Activated naive CD4-positive, alpha-beta T cell treated with anti-CD3 and anti-CD28 coated beads, Interleukin-2, amount 50 U/mL, for 24 hours (primary cell): ENCODE data around the gene FIGN.

Source experiments
- H3K27ac Mint-ChIP-seq: one replicate; pipeline ENCODE4 v1.8.0; 2021; ENCODE audit warnings: mild to moderate bottlenecking, mixed read lengths
- H3K27me3 Mint-ChIP-seq: one replicate; pipeline ENCODE4 v1.8.0; 2021; ENCODE audit warnings: mixed read lengths
- H3K36me3 Mint-ChIP-seq: one replicate; pipeline ENCODE4 v1.8.0; 2021; ENCODE audit warnings: mixed read lengths
- H3K4me1 Mint-ChIP-seq: one replicate; pipeline ENCODE4 v1.8.0; 2021; ENCODE audit warnings: mixed read lengths
- H3K4me3 Mint-ChIP-seq: one replicate; pipeline ENCODE4 v1.8.0; 2021; ENCODE audit warnings: mild to moderate bottlenecking, mixed read lengths
- H3K9me3 Mint-ChIP-seq: one replicate; pipeline ENCODE4 v1.8.0; 2021; ENCODE audit warnings: mixed read lengths

Gene FIGN

GRCh38 chr2:163667064-163667887 lies 68.5 kb downstream of the FIGN start:
- Mint-ChIP-seq H3K27ac (no peak overlapping the region), H3K4me1 (no peaks in the 10 kb centered on the region), H3K4me3 (no peak overlapping the region), H3K27me3 (no peaks in the 10 kb centered on the region), H3K9me3 (no peaks in the 10 kb centered on the region), H3K36me3 (no peaks in the 10 kb centered on the region)

GRCh38 chr2:163665817-163666216 lies 70.0 kb downstream of the FIGN start:
- Mint-ChIP-seq H3K27me3 (no peaks in the 10 kb centered on the region), H3K4me1 (no peaks in the 10 kb centered on the region), H3K4me3 (no peak overlapping the region), H3K27ac (no peak overlapping the region), H3K9me3 (no peaks in the 10 kb centered on the region), H3K36me3 (no peaks in the 10 kb centered on the region)

- Mint-ChIP-seq H3K27me3 (no peaks in the 10 kb centered on the region), H3K9me3 (no peaks in the 10 kb centered on the region), H3K27ac (no peak overlapping the region), H3K4me1 (no peaks in the 10 kb centered on the region), H3K4me3 (no peak overlapping the region), H3K36me3 (no peaks in the 10 kb centered on the region)
Observed at GRCh38 chr2:163665051-163665450, 70.8 kb downstream of the FIGN start.

DNA sequence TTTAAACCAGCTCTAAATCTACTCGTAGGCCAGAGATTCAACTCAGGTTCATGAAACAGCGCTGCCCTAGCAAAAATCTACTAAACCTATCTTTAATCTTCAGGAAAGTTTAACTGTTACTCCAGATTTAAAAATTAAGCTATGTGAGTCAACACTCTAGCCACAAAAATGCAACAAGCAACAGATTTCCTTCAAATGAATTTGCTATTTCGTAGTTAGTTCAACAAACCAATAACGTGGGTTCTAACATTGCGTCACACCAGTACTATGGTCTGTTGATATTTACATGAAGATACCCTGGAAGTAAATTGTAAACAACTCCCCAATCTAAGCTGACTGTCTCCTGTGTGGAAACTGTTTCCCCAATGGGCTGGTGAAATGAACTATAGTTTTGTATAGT lies 71.2 kb downstream of the FIGN start:
- Mint-ChIP-seq H3K4me1 (no peaks in the 10 kb centered on the region), H3K36me3 (no peaks in the 10 kb centered on the region), H3K27ac (no peak overlapping the region), H3K9me3 (no peaks in the 10 kb centered on the region), H3K27me3 (no peaks in the 10 kb centered on the region), H3K4me3 (no peak overlapping the region)

GRCh38 chr2:163662141-163662780 lies 73.5 kb downstream of the FIGN start:
- Mint-ChIP-seq H3K27ac (no peak overlapping the region), H3K9me3 (no peaks in the 10 kb centered on the region), H3K36me3 (no peaks in the 10 kb centered on the region), H3K27me3 (no peaks in the 10 kb centered on the region), H3K4me1 (no peaks in the 10 kb centered on the region), H3K4me3 (no peak overlapping the region)

GRCh38 chr2:163659224-163659623 lies 76.6 kb downstream of the FIGN start:
- H3K4me1 Mint-ChIP-seq: no peaks in the 10 kb centered on the region
- no peak overlapping the region for H3K27ac Mint-ChIP-seq
- no peak overlapping the region for H3K4me3 Mint-ChIP-seq
- no peaks in the 10 kb centered on the region for H3K9me3 Mint-ChIP-seq
- no peaks in the 10 kb centered on the region for H3K27me3 Mint-ChIP-seq
- no peaks in the 10 kb centered on the region for H3K36me3 Mint-ChIP-seq

- Mint-ChIP-seq H3K27me3 (no peaks in the 10 kb centered on the region), H3K4me3 (no peak overlapping the region), H3K27ac (no peak overlapping the region), H3K4me1 (no peaks in the 10 kb centered on the region), H3K36me3 (no peaks in the 10 kb centered on the region), H3K9me3 (no peaks in the 10 kb centered on the region)
Observed at GRCh38 chr2:163658556-163658955, 77.3 kb downstream of the FIGN start.

DNA sequence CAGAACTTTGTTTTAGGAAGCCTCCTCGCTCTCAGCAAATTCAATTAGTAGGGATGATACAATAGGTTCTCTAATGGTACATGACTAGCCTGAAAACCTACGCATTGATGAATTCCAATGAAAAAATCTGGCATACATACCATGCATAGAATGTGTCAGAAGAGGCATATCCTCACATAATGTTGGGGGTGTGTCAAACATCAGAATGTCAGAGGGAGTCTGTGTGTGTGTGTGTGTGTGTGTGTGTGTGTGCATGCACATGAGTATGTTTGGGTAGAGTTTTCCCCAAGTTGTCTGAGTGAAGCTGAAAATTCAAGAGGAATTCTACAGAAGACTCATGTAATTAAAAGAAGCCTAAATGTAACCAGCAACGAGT lies 78.5 kb downstream of the FIGN start:
- no peaks in the 10 kb centered on the region for H3K4me1 Mint-ChIP-seq
- no peaks in the 10 kb centered on the region for H3K9me3 Mint-ChIP-seq
- H3K27me3 Mint-ChIP-seq: no peaks in the 10 kb centered on the region
- no peak overlapping the region for H3K4me3 Mint-ChIP-seq
- H3K36me3 Mint-ChIP-seq: no peaks in the 10 kb centered on the region
- no peak overlapping the region for H3K27ac Mint-ChIP-seq

GRCh38 chr2:163656622-163657280 lies 79.1 kb downstream of the FIGN start:
- Mint-ChIP-seq H3K4me1 (no peaks in the 10 kb centered on the region), H3K36me3 (no peaks in the 10 kb centered on the region), H3K4me3 (no peak overlapping the region), H3K27ac (no peak overlapping the region), H3K27me3 (no peaks in the 10 kb centered on the region), H3K9me3 (no peaks in the 10 kb centered on the region)

- H3K36me3 Mint-ChIP-seq: no peaks in the 10 kb centered on the region
- no peak overlapping the region for H3K4me3 Mint-ChIP-seq
- no peak overlapping the region for H3K27ac Mint-ChIP-seq
- H3K4me1 Mint-ChIP-seq: no peaks in the 10 kb centered on the region
- no peaks in the 10 kb centered on the region for H3K27me3 Mint-ChIP-seq
- no peaks in the 10 kb centered on the region for H3K9me3 Mint-ChIP-seq
Observed at GRCh38 chr2:163655667-163656066, 80.1 kb downstream of the FIGN start.

DNA sequence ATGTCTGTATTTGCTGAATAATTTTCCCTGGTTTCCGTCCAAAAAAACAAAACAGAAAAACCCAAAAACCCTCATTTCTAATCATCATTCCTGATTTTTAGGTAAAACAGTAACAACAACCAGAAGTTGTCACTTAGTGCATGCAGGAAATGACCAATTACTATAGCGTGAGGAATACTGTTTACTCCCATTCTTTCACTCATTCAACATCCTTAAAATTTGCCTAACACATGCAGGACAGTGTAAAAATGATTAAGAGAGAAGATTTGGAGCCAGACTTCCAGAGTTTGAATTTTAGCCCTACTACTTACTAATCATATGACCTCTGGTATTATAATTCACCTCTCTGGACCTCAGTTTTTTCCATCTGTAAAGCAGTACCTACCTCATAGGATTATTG lies 83.1 kb downstream of the FIGN start:
- Mint-ChIP-seq H3K27ac (no peak overlapping the region), H3K4me1 (no peaks in the 10 kb centered on the region), H3K36me3 (no peaks in the 10 kb centered on the region), H3K4me3 (no peak overlapping the region), H3K9me3 (no peaks in the 10 kb centered on the region), H3K27me3 (no peaks in the 10 kb centered on the region)

- no peaks in the 10 kb centered on the region for H3K36me3 Mint-ChIP-seq
- H3K27me3 Mint-ChIP-seq: no peaks in the 10 kb centered on the region
- no peaks in the 10 kb centered on the region for H3K4me1 Mint-ChIP-seq
- no peak overlapping the region for H3K27ac Mint-ChIP-seq
- no peak overlapping the region for H3K4me3 Mint-ChIP-seq
- no peaks in the 10 kb centered on the region for H3K9me3 Mint-ChIP-seq
Observed at GRCh38 chr2:163649080-163649479, 86.7 kb downstream of the FIGN start.

GRCh38 chr2:163647300-163647699 lies 88.5 kb downstream of the FIGN start:
- Mint-ChIP-seq H3K27me3 (no peaks in the 10 kb centered on the region), H3K36me3 (no peaks in the 10 kb centered on the region), H3K4me1 (no peaks in the 10 kb centered on the region), H3K4me3 (no peak overlapping the region), H3K9me3 (no peaks in the 10 kb centered on the region), H3K27ac (no peak overlapping the region)

- Mint-ChIP-seq H3K4me1 (no peaks in the 10 kb centered on the region), H3K36me3 (no peaks in the 10 kb centered on the region), H3K9me3 (no peaks in the 10 kb centered on the region), H3K4me3 (no peak overlapping the region), H3K27ac (no peak overlapping the region), H3K27me3 (no peaks in the 10 kb centered on the region)
Observed at GRCh38 chr2:163646687-163647086, 89.1 kb downstream of the FIGN start.

GRCh38 chr2:163644238-163644637 lies 91.6 kb downstream of the FIGN start:
- Mint-ChIP-seq H3K27me3 (no peaks in the 10 kb centered on the region), H3K27ac (no peak overlapping the region), H3K9me3 (no peaks in the 10 kb centered on the region), H3K4me1 (no peaks in the 10 kb centered on the region), H3K4me3 (no peak overlapping the region), H3K36me3 (no peaks in the 10 kb centered on the region)

DNA sequence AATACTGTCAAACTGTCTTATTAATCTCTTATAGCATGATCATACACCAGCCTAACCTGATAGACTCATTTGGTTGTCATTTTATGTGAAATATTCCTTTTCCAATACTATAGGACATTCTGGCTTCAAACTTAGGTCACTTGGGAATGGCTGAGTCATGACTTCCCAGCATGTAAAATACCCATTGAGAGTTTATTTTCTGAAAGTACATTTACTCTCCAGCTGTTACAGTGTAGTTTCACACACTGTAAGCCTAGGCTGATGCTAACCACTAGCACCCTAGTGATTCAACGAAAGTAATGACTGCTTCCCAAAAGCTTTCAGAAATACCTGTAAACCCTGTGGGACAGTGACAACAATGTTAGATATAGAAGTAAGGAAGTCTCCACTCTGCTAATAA lies 93.8 kb downstream of the FIGN start:
- H3K4me1 Mint-ChIP-seq: no peaks in the 10 kb centered on the region
- no peaks in the 10 kb centered on the region for H3K9me3 Mint-ChIP-seq
- H3K27ac Mint-ChIP-seq: no peak overlapping the region
- no peak overlapping the region for H3K4me3 Mint-ChIP-seq
- H3K36me3 Mint-ChIP-seq: no peaks in the 10 kb centered on the region
- H3K27me3 Mint-ChIP-seq: no peaks in the 10 kb centered on the region
